PFSK-1 (cell line): ENCODE data around the gene ILDR2.

Experiments
- FOXP2 ChIP-seq: optimal IDR thresholded peaks from 2 replicates; pipeline ENCODE3; 2011; ENCODE audit warnings: borderline replicate concordance, control low read depth, inconsistent platforms; ENCODE audit not compliant: insufficient read depth; ENCODE audit errors: extremely low read length, extremely low read depth
- POLR2AphosphoS5 ChIP-seq: IDR thresholded peaks from 2 replicates; pipeline ENCODE4 v1.6.1; 2012; ENCODE audit warnings: low read depth, mild to moderate bottlenecking, control low read depth, low read length, moderate library complexity
- SIN3A ChIP-seq: IDR thresholded peaks from 2 replicates; pipeline ENCODE4 v1.6.1; 2012; ENCODE audit warnings: mild to moderate bottlenecking, low read length, moderate library complexity, borderline replicate concordance; ENCODE audit not compliant: insufficient read depth
- TAF1 ChIP-seq: IDR thresholded peaks from 2 replicates; pipeline ENCODE4 v1.6.1; 2012; ENCODE audit warnings: low read length, control low read depth, borderline replicate concordance; ENCODE audit not compliant: insufficient read depth
- TF ChIP-seq, protein P1 (sequence below), 2 experiments: IDR thresholded peaks; 2 replicates each; pipeline versions ENCODE4 v1.6.1 to v1.8.0; 2011 to 2012; ENCODE audit warnings: low read depth in 2 of 2, low read length in 2 of 2, control low read depth in 1 of 2, inconsistent platforms in 1 of 2, mild to moderate bottlenecking in 1 of 2, moderate library complexity in 1 of 2; ENCODE audit not compliant: insufficient read depth in 1 of 2

DNA sequence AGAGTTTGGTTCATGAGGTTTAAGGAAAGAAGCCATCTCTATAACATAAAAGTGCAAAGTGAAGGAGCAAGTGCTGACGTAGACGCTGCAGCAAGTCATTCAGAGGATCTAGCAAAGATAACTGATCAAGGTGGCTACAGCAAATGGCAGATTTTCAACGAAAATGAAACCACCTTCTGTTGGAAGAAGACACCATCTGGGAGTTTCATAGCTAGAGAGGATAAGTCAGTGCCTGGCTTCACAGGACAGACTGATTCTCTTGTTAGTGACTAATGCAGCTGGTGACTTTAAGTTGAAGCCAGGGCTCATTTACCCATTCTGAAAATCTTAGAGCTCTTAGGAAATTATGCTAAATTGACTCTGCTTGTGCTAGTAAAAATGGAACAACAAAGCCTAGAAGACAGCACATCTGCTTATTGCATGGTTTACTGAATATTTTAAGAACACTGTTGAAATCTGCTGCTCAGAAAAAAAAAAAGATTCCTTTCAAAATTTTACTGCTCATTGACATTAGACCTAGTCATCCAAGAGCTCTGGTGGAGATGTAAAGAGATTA, 24.2 kb upstream of the ILDR2 start:
- TF ChIP-seq, protein P1, sequence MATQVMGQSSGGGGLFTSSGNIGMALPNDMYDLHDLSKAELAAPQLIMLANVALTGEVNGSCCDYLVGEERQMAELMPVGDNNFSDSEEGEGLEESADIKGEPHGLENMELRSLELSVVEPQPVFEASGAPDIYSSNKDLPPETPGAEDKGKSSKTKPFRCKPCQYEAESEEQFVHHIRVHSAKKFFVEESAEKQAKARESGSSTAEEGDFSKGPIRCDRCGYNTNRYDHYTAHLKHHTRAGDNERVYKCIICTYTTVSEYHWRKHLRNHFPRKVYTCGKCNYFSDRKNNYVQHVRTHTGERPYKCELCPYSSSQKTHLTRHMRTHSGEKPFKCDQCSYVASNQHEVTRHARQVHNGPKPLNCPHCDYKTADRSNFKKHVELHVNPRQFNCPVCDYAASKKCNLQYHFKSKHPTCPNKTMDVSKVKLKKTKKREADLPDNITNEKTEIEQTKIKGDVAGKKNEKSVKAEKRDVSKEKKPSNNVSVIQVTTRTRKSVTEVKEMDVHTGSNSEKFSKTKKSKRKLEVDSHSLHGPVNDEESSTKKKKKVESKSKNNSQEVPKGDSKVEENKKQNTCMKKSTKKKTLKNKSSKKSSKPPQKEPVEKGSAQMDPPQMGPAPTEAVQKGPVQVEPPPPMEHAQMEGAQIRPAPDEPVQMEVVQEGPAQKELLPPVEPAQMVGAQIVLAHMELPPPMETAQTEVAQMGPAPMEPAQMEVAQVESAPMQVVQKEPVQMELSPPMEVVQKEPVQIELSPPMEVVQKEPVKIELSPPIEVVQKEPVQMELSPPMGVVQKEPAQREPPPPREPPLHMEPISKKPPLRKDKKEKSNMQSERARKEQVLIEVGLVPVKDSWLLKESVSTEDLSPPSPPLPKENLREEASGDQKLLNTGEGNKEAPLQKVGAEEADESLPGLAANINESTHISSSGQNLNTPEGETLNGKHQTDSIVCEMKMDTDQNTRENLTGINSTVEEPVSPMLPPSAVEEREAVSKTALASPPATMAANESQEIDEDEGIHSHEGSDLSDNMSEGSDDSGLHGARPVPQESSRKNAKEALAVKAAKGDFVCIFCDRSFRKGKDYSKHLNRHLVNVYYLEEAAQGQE (IDR thresholded peaks at IDR 0.05; ENCODE audit: insufficient read depth in 1 of 2, low read depth in 2 of 2, low read length in 2 of 2): no peak
- TF ChIP-seq POLR2AphosphoS5: no peak
- TF ChIP-seq SIN3A: no peak
- no peak for TF ChIP-seq TAF1
- TF ChIP-seq FOXP2: no peak
